GM12878 (cell line): ENCODE results near the gene STEAP3. TPM values are rescaled to one million over a fixed set of nuclear protein-coding genes. Genes with fewer than 3 reads are reported as not detected.

Experiments
- ATAC-seq: fragments of 200-7000 bp; cut with Tn5 transposase; 3 replicates; pipeline ENCODE4 v1.9.1; 2020; ENCODE audit warnings: mild to moderate bottlenecking, moderate library complexity
- BruUV-seq: library from RNA; stranded (reverse); fragments of 400-500 nt; replicated peaks from 2 replicates; lab custom pipeline; 2021; lab: Mats Ljungman, UMichigan
- CTCF ChIA-PET: fragments of 300-600 bp; sonication (Branson Sonifier 250); formaldehyde crosslinking; extraction: SDS; loops from one replicate; lab custom pipeline; 2021; ENCODE audit warnings: inconsistent platforms; lab: Yijun Ruan, JAX
- POLR2A ChIA-PET: fragments of 350-600 bp; formaldehyde crosslinking; extraction: SDS; loops from one replicate; lab custom pipeline; 2021; ENCODE audit warnings: inconsistent platforms; lab: Charles Lee
- RAD21 ChIA-PET: fragments of 300-600 bp; sonication (Branson Sonifier 250); formaldehyde crosslinking; loops from one replicate; lab custom pipeline; 2023; ENCODE audit warnings: antibody characterized with exemption; ENCODE audit not compliant: unreplicated experiment; lab: Charles Lee
- SMC1A ChIA-PET: fragments of 300-600 bp; sonication (Branson Sonifier 250); formaldehyde crosslinking; loops from one replicate; lab custom pipeline; 2023; ENCODE audit not compliant: unreplicated experiment, uncharacterized antibody; lab: Charles Lee
- DNase-seq: peaks from one replicate; pipeline ENCODE4 v3.0.0-alpha.2; 2011; ENCODE audit warnings: low read depth, low spot score
- FAIRE-seq: peaks from 3 replicates; lab custom pipeline; 2011; peaks lifted over from hg19 to GRCh38; lab: Jason Lieb, UNC
- H2AFZ ChIP-seq: 2 replicates; pipeline ENCODE4 v1.6.0; 2011; ENCODE audit warnings: low read depth, low read length, control low read depth; ENCODE audit not compliant: control insufficient read depth
- H3K27ac ChIP-seq: 2 replicates; pipeline ENCODE4 v1.5.1; 2011; ENCODE audit warnings: control low read depth; ENCODE audit not compliant: control insufficient read depth, insufficient read depth
- H3K27me3 ChIP-seq, 2 experiments: replicated peaks in 1 of 2; 2 replicates each; pipeline versions ENCODE4 v1.6.0 to v1.6.1; 2011; ENCODE audit warnings: low read length in 1 of 2; ENCODE audit not compliant: control insufficient read depth in 2 of 2, insufficient read depth in 2 of 2
- H3K36me3 ChIP-seq, 2 experiments: 2 replicates each; pipeline ENCODE4 v1.5.1; 2011; ENCODE audit warnings: low read length in 1 of 2; ENCODE audit not compliant: control insufficient read depth in 2 of 2, insufficient read depth in 2 of 2
- H3K4me1 ChIP-seq: 2 replicates; pipeline ENCODE4 v1.6.1; 2011; ENCODE audit warnings: mild to moderate bottlenecking, low read length, moderate library complexity, mixed read lengths; ENCODE audit not compliant: control insufficient read depth, insufficient read depth
- H3K4me2 ChIP-seq: 2 replicates; pipeline ENCODE4 v1.6.0; 2011; ENCODE audit warnings: control low read depth; ENCODE audit not compliant: control insufficient read depth, insufficient read depth
- H3K4me3 ChIP-seq: fragments of 200-600 bp; sonication (generic); 2 replicates; pipeline ENCODE4 v1.5.1; 2016
- H3K79me2 ChIP-seq: 2 replicates; pipeline ENCODE4 v1.6.0; 2011; ENCODE audit warnings: low read length; ENCODE audit not compliant: control insufficient read depth, insufficient read depth
- H3K9ac ChIP-seq: 2 replicates; pipeline ENCODE4 v1.8.0; 2011; ENCODE audit warnings: low read length, control low read depth, mixed read lengths; ENCODE audit not compliant: control insufficient read depth, insufficient read depth
- H3K9me3 ChIP-seq: replicated peaks from 3 replicates; pipeline ENCODE4 v1.5.1; 2011; ENCODE audit warnings: mild to moderate bottlenecking, low read length; ENCODE audit not compliant: control insufficient read depth, insufficient read depth
- H4K20me1 ChIP-seq: 2 replicates; pipeline ENCODE4 v1.6.0; 2011; ENCODE audit not compliant: control insufficient read depth, insufficient read depth
- CBX3 ChIP-seq: fragments of 200-600 bp; sonication (generic); IDR thresholded peaks from 2 replicates; pipeline ENCODE4 v1.6.1; 2016; ENCODE audit warnings: low read depth, borderline replicate concordance
- CHD1 ChIP-seq: IDR thresholded peaks from 2 replicates; pipeline ENCODE4 v1.6.1; 2012; ENCODE audit warnings: low read depth, low read length, improper control_type of control experiment
- CHD2 ChIP-seq: IDR thresholded peaks from 2 replicates; pipeline ENCODE4 v1.6.1; 2011; ENCODE audit warnings: low read depth, low read length, improper control_type of control experiment, borderline replicate concordance
- EP300 ChIP-seq, 2 experiments: fragments of 150-350 bp in 1 of 2; IDR thresholded peaks; 2 replicates each; pipeline ENCODE4 v1.6.1; 2011 to 2012; ENCODE audit warnings: low read depth in 2 of 2, low read length in 2 of 2, borderline replicate concordance in 1 of 2, improper control_type of control experiment in 1 of 2, inconsistent platforms in 1 of 2; ENCODE audit not compliant: control insufficient read depth in 1 of 2
- FOXK2 ChIP-seq: fragments of 450-650 bp; IDR thresholded peaks from 2 replicates; pipeline ENCODE4 v1.6.1; 2017; ENCODE audit warnings: mild to moderate bottlenecking, moderate library complexity
- GABPA ChIP-seq: IDR thresholded peaks from 2 replicates; pipeline ENCODE4 v1.6.1; 2014; ENCODE audit warnings: antibody characterized with exemption, low read depth, mild to moderate bottlenecking, inconsistent platforms
- JUND ChIP-seq: IDR thresholded peaks from 2 replicates; pipeline ENCODE4 v1.6.1; 2012; ENCODE audit warnings: low read depth, mild to moderate bottlenecking, low read length, improper control_type of control experiment, moderate library complexity
- MLLT1 ChIP-seq: fragments of 450-650 bp; IDR thresholded peaks from 2 replicates; pipeline ENCODE4 v1.6.1; 2016; ENCODE audit warnings: mild to moderate bottlenecking
- RFX5 ChIP-seq: IDR thresholded peaks from 2 replicates; pipeline ENCODE4 v1.6.1; 2011; ENCODE audit warnings: low read depth, low read length, improper control_type of control experiment
- RUNX3 ChIP-seq: IDR thresholded peaks from 2 replicates; pipeline ENCODE4 v1.6.1; 2012; ENCODE audit warnings: low read length, inconsistent platforms
- SIX5 ChIP-seq: IDR thresholded peaks from 2 replicates; pipeline ENCODE4 v1.6.1; 2011; ENCODE audit warnings: mild to moderate bottlenecking, low read depth, low read length, moderate library complexity; ENCODE audit not compliant: severe bottlenecking
- SP1 ChIP-seq: IDR thresholded peaks from one replicate; pipeline ENCODE4 v1.6.1; 2011; ENCODE audit warnings: low read depth, low read length
- TBL1XR1 ChIP-seq: IDR thresholded peaks from 2 replicates; pipeline ENCODE4 v1.6.1; 2012; ENCODE audit warnings: low read depth, low read length, improper control_type of control experiment
- ZNF274 ChIP-seq: IDR thresholded peaks from one replicate; pipeline ENCODE4 v1.8.0; 2011; ENCODE audit not compliant: insufficient read length, insufficient read depth
- ZNF384 ChIP-seq: IDR thresholded peaks from 2 replicates; pipeline ENCODE4 v1.6.1; 2012; ENCODE audit warnings: low read depth, mild to moderate bottlenecking, low read length, improper control_type of control experiment, borderline replicate concordance
- WGBS: methylation state at CpG from one replicate; pipeline ENCODE4 v1.1.6; 2016; ENCODE audit warnings: low lambda C conversion rate; ENCODE audit not compliant: insufficient replicate concordance, insufficient coverage; ENCODE audit errors: missing lambda C conversion rate; 5-methylcytosine and 5-hydroxymethylcytosine counted together
- in situ Hi-C: fragments of 300-500 bp; cut with MboI; formaldehyde crosslinking; loops from 9 replicates; pipeline ENCODE4 v1.14.3; 2018; ENCODE audit warnings: mixed read lengths
- intact Hi-C: fragments of 100-400 bp; cut with micrococcal nuclease; formaldehyde crosslinking; loops from one replicate; pipeline ENCODE4 v1.14.2; 2022; ENCODE audit not compliant: unreplicated experiment
- polyA plus RNA-seq, 11 experiments: library from polyadenylated mRNA; depleted of rRNA in 4 of 11; unstranded in 6 of 11; stranded (reverse) in 5 of 11; fragments of >200 nt; fragmentation: Nextera tagmentation in 4 of 11; fragmentation: Illumina TruSeq in 1 of 11; extraction: Ambion mirVana in 4 of 11; extraction: Trizol in 1 of 11; gene quantifications; 1 replicate in 1 of 11; 2 replicates in 10 of 11; pipeline versions ENCODE4 v1.2.1 to v1.2.3, GENCODE V29; 2011 to 2016; ENCODE audit warnings: inconsistent platforms in 2 of 11, missing spikeins in 2 of 11, low read depth in 1 of 11
- total RNA-seq, 4 experiments: library from RNA; depleted of rRNA in 3 of 4; stranded (reverse); fragments of >200 nt in 3 of 4; fragmentation: Illumina TruSeq in 1 of 4; extraction: Trizol in 1 of 4; gene quantifications; 2 replicates each; pipeline versions ENCODE4 v1.2.1 to v1.2.3, GENCODE V29; 2013 to 2021
- TF ChIP-seq, protein P1 (sequence below): IDR thresholded peaks from 2 replicates; pipeline ENCODE4 v1.6.1; 2012; ENCODE audit warnings: low read depth, low read length, improper control_type of control experiment
- TF ChIP-seq, protein P2 (sequence below): fragments of 450-650 bp; IDR thresholded peaks from 2 replicates; pipeline ENCODE4 v1.6.1; 2016; ENCODE audit warnings: mild to moderate bottlenecking

The STEAP3 gene
- total and polyA plus RNA-seq, 10 of the 15 experiments (the other 5 are each of a cell fraction or from before 2014, with no cell fraction given): 0.42 to 8.3 (median 4.8) TPM

GRCh38 chr2:119282146-119282995, 58.7 kb downstream of the STEAP3 start:
- Histone ChIP-seq H3K9ac (no peak overlapping the region), H2AFZ (no peak overlapping the region), H3K27ac (no peak overlapping the region), H3K4me2 (no peak overlapping the region), H3K79me2 (no peaks in the 10 kb centered on the region), H3K36me3 (no peaks in the 10 kb centered on the region), H4K20me1 (no peaks in the 10 kb centered on the region), H3K4me3 (no peak overlapping the region)
- 68% methylated on average over 21 of the region's 21 CpGs for WGBS
- FAIRE-seq: no peak
- intact Hi-C loops: no loop called here
- TF ChIP-seq CHD1 (no peak), GABPA (no peak), MLLT1 (no peak), JUND (no peak), TBL1XR1 (no peak), CBX3 (no peak), ZNF274 (no peak), RUNX3 (no peak), SP1 (no peak), RFX5 (no peak), CHD2 (no peak), SIX5 (no peak), EP300 (IDR thresholded peaks at IDR 0.05; ENCODE audit: borderline replicate concordance in 1 of 2, control insufficient read depth in 1 of 2, low read depth in 2 of 2, low read length in 2 of 2) (no peak), ZNF384 (no peak), FOXK2 (no peak)
- TF ChIP-seq, protein P1, sequence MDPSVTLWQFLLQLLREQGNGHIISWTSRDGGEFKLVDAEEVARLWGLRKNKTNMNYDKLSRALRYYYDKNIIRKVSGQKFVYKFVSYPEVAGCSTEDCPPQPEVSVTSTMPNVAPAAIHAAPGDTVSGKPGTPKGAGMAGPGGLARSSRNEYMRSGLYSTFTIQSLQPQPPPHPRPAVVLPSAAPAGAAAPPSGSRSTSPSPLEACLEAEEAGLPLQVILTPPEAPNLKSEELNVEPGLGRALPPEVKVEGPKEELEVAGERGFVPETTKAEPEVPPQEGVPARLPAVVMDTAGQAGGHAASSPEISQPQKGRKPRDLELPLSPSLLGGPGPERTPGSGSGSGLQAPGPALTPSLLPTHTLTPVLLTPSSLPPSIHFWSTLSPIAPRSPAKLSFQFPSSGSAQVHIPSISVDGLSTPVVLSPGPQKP: no peak
- TF ChIP-seq, protein P2, sequence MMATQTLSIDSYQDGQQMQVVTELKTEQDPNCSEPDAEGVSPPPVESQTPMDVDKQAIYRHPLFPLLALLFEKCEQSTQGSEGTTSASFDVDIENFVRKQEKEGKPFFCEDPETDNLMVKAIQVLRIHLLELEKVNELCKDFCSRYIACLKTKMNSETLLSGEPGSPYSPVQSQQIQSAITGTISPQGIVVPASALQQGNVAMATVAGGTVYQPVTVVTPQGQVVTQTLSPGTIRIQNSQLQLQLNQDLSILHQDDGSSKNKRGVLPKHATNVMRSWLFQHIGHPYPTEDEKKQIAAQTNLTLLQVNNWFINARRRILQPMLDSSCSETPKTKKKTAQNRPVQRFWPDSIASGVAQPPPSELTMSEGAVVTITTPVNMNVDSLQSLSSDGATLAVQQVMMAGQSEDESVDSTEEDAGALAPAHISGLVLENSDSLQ: no peak
- TF ChIP-seq, all 136 proteins: peak for 0
- DNase-seq: no peak
- no peaks in the 10 kb centered on the region for H3K4me1 ChIP-seq
- in situ Hi-C loops: no loop called here
- SMC1A ChIA-PET: interaction anchor here (1.4 to 2.0 kb wide), 2 partner anchors 9 to 16 kb away, joined by 3 to 4 read pairs; no protein-coding TSS in a partner anchor
- no TSS peak for BruUV-seq
- CTCF ChIA-PET: interaction anchor here (0.6 to 1.5 kb wide), 4 partner anchors 15 to 350 kb away, joined by 3 to 7 read pairs (median 4); no protein-coding TSS in a partner anchor
- POLR2A ChIA-PET: no interaction called here
- H3K9me3 ChIP-seq: no peaks in the 10 kb centered on the region
- no peaks in the 10 kb centered on the region for H3K27me3 ChIP-seq
- RAD21 ChIA-PET: no interaction called here
- ATAC-seq: no peak
